ENCODE measurements around the gene ESPL1. TPM values are rescaled to one million over a fixed set of nuclear protein-coding genes. Genes with fewer than 3 reads are reported as not detected.
A peak's percentile ranks its signal among the peaks of the same experiment; 100 is the strongest.

ESPL1 gene
- total RNA-seq, 1 donor from 2014 or later = 20.8 TPM

GRCh38 chr12:53252349-53252916 is 15.7 kb upstream of the ESPL1 start:
- peak overlapping the region; percentile 94 for H3K4me3 Mint-ChIP-seq
- no peaks in the 10 kb centered on the region for H3K36me3 Mint-ChIP-seq
- no peak for DNase-seq (ENCODE audit: low spot score in 2 of 2, unreplicated experiment in 2 of 2)
- H3K27ac Mint-ChIP-seq = peak overlapping the region; percentile 95
- H3K9me3 Mint-ChIP-seq = no peaks in the 10 kb centered on the region
- TF ChIP-seq CTCF (IDR thresholded peaks at IDR 0.05; ENCODE audit: unreplicated experiment) = no peak
- no peaks in the 10 kb centered on the region for H3K27me3 Mint-ChIP-seq (ENCODE audit: low read depth)
- H3K4me1 Mint-ChIP-seq = peaks cover 24% of the 10 kb centered on the region

DNA sequence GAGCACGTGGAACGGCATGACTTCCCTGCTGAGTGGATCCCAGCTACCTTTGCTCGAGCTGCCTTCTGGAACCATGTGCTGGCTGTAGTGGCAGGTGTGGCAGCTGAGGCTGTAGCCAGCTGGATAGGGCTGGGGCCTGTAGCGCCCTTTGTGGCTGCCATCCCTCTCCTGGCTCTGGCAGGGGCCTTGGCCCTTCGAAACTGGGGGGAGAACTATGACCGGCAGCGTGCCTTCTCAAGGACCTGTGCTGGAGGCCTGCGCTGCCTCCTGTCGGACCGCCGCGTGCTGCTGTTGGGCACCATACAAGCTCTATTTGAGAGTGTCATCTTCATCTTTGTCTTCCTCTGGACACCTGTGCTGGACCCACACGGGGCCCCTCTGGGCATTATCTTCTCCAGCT is 14.8 kb upstream of the ESPL1 start:
- H3K9me3 Mint-ChIP-seq = no peaks in the 10 kb centered on the region
- H3K27ac Mint-ChIP-seq = peak overlapping the region; percentile 95
- no peaks in the 10 kb centered on the region for H3K36me3 Mint-ChIP-seq
- no peaks in the 10 kb centered on the region for H3K27me3 Mint-ChIP-seq (ENCODE audit: low read depth)
- H3K4me3 Mint-ChIP-seq = peak overlapping the region; percentile 94
- no peak for DNase-seq (ENCODE audit: low spot score in 2 of 2, unreplicated experiment in 2 of 2)
- peaks cover 24% of the 10 kb centered on the region for H3K4me1 Mint-ChIP-seq
- no peak for TF ChIP-seq CTCF (IDR thresholded peaks at IDR 0.05; ENCODE audit: unreplicated experiment)

DNA sequence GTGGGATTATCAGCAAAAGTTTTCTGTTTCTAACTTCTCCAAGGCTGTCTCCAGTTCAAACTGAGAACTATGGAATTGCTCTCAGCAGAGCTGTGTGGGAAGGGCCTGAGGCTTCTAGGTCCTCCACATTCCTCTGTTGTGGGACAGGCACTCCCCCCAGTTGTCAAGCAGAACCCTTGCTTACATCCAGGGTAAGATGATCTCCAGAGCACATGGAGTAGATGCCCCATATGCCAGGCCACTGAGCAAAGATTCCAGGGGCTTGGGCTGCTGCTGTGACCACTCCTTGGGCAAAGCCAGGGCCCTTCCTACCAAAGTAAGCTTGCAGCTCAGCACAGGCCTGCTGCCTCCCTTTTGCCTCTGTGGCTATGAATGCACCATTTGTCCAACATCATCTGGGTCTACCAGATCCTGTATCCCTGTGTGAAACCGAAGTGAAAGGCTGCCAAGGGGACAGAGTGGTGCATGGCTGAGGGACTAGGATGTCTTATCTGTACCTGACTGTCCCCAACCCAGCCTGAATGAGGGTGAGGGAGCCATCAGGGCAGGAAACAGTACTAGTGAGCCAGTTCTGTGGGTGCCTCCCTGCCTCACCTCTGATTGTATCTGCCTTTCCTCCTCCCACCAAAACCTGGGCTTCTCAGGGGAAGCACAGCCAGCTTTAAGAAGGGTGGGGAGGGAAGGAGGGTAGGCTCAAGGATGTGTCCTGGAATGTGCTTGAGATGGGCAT is 13.1 kb upstream of the ESPL1 start:
- no peak for DNase-seq (ENCODE audit: low spot score in 2 of 2, unreplicated experiment in 2 of 2)
- Mint-ChIP-seq H3K4me3 (no peak overlapping the region), H3K4me1 (peaks cover 24% of the 10 kb centered on the region), H3K36me3 (no peaks in the 10 kb centered on the region), H3K27ac (no peak overlapping the region), H3K27me3 (ENCODE audit: low read depth) (no peaks in the 10 kb centered on the region), H3K9me3 (no peaks in the 10 kb centered on the region)
- no peak for TF ChIP-seq CTCF (IDR thresholded peaks at IDR 0.05; ENCODE audit: unreplicated experiment)

DNA sequence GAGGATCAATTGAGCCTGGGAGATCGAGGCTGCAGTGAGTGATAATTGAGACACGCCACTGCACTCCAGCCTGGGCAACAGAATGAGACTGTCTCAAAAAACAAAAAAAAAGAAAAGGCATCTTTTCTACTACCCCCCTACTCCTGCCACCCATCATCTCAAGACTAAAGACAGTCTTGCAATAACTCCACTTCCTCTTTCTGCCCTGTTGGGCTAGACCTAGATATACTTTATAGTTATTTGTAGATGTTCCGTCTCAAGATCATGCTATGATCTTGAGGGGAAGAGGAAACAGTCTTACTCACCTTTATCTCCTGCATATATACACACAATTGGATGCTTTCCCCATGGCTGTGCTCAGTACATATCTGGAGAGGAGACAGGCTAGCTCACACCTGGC is 12.1 kb upstream of the ESPL1 start:
- Mint-ChIP-seq H3K27me3 (ENCODE audit: low read depth) (no peaks in the 10 kb centered on the region), H3K4me1 (peaks cover 23% of the 10 kb centered on the region), H3K4me3 (no peak overlapping the region), H3K36me3 (no peaks in the 10 kb centered on the region), H3K9me3 (no peaks in the 10 kb centered on the region), H3K27ac (no peak overlapping the region)
- DNase-seq (ENCODE audit: low spot score in 2 of 2, unreplicated experiment in 2 of 2) = no peak
- TF ChIP-seq CTCF (IDR thresholded peaks at IDR 0.05; ENCODE audit: unreplicated experiment) = no peak

DNA sequence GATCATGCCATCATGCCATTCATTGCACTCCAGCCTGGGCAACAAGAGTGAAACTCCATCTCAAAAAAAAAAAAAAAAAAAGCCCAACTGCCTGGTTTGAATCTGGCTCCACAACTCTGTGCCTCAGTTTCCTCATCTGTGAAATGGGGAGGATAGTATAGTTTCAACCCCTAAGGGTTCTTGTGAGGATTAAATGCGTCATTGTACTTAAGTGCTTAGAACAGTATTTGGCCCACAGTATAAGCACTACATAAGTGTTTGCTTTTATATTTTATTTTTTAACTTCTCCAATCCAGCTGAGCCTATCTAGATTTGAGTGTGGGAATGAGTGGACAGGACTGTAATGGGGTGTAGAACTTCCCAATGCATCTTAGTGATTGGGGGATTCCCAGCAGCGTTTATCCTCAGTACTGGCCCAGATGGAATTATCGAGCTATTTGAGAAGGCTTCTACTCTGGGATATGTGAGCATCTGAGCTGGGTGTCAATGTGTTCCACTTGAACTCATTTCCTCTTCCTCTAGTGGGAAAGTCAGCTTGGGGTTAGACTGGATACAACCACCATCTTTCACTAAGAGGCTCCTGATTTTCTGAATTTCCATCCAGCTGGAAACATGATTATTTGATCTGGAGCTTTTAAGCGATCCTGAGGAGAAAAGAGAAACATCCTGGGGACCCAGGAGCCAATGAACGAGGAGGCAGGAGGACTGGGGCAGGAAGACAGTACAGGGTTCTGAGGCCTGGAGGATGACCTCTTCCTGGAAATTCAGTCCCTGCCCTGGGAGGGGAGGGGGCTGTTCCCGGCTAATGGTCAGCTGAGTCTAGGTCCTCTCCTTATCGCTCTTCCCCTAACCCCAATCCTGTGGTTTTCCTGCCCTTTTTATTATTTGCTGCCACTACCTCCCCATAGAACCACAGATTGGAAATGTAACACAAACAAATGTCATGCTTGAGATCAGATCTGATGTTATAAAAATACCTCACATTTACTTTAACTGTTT is 9.3 kb upstream of the ESPL1 start:
- Mint-ChIP-seq H3K27me3 (ENCODE audit: low read depth) (no peaks in the 10 kb centered on the region), H3K4me1 (no peaks in the 10 kb centered on the region), H3K9me3 (no peaks in the 10 kb centered on the region), H3K27ac (no peak overlapping the region), H3K36me3 (no peaks in the 10 kb centered on the region), H3K4me3 (no peak overlapping the region)
- no peak for TF ChIP-seq CTCF (IDR thresholded peaks at IDR 0.05; ENCODE audit: unreplicated experiment)
- DNase-seq (ENCODE audit: low spot score in 2 of 2, unreplicated experiment in 2 of 2) = no peak

Measured in mesothelial cell of epicardium (in vitro differentiated cells).